Measurements from ENCODE around the gene PCSK7.

PCSK7 gene

GRCh38 chr11:117181586-117182550, 50.0 kb downstream of the PCSK7 start:
- no peak for DNase-seq

- DNase-seq = peak; percentile 82
Observed at GRCh38 chr11:117180661-117181585, 51.0 kb downstream of the PCSK7 start.

GRCh38 chr11:117180020-117180419, 51.9 kb downstream of the PCSK7 start:
- DNase-seq = peak; percentile 31

- DNase-seq = peak; percentile 31
Observed at GRCh38 chr11:117179048-117179999, 52.5 kb downstream of the PCSK7 start.

- DNase-seq = peak; percentile 95
Observed at GRCh38 chr11:117178210-117179034, 53.5 kb downstream of the PCSK7 start, which contains the start of gene SIDT2. TSS of gene SIDT2 (plus strand) at chr11:117178743. CDS start at chr11:117179264, 521 bp downstream.

- DNase-seq = no peak
Observed at GRCh38 chr11:117177534-117178209, 54.2 kb downstream of the PCSK7 start.

- no peak for DNase-seq
Observed at GRCh38 chr11:117176186-117176585, 55.7 kb downstream of the PCSK7 start.

- no peak for DNase-seq
Observed at GRCh38 chr11:117175781-117176180, 56.1 kb downstream of the PCSK7 start.

- no peak for DNase-seq
Observed at GRCh38 chr11:117175104-117175503, 56.8 kb downstream of the PCSK7 start.

GRCh38 chr11:117172724-117173421, 59.0 kb downstream of the PCSK7 start:
- DNase-seq = peak; percentile 83

GRCh38 chr11:117171404-117172061, 60.3 kb downstream of the PCSK7 start:
- DNase-seq = peak; percentile 70

- no peak for DNase-seq
Observed at GRCh38 chr11:117171007-117171403, 60.9 kb downstream of the PCSK7 start.

GRCh38 chr11:117170210-117170609, 61.7 kb downstream of the PCSK7 start:
- no peak for DNase-seq

GRCh38 chr11:117169736-117170135, 62.1 kb downstream of the PCSK7 start:
- no peak for DNase-seq

- DNase-seq = no peak
Observed at GRCh38 chr11:117166491-117166890, 65.4 kb downstream of the PCSK7 start.

GRCh38 chr11:117160826-117161225, 71.0 kb downstream of the PCSK7 start:
- DNase-seq = no peak

GRCh38 chr11:117159892-117160291, 72.0 kb downstream of the PCSK7 start:
- DNase-seq = no peak

- no peak for DNase-seq
Observed at GRCh38 chr11:117157507-117157906, 74.4 kb downstream of the PCSK7 start.

GRCh38 chr11:117154468-117154867, 77.4 kb downstream of the PCSK7 start:
- no peak for DNase-seq

Data from suppressor macrophage treated with lipopolysaccharide for 4 hours (primary cell).